COLO668 (cell line): ENCODE results near the gene RAET1E.
"Not testable (repeated sequence)": the region's sequence is repeated elsewhere in the genome, so short reads cannot be mapped to it uniquely, and the experiment has no call there.

Source experiments
- DNase-seq: peaks from one replicate; lab custom pipeline; 2025; ENCODE audit not compliant: unreplicated experiment; lab: John Stamatoyannopoulos, UW

The RAET1E gene

GRCh38 chr6:149897855-149898744 is at the start of gene RAET1E:
RAET1E (minus strand) TSS chr6:149898113; CDS start chr6:149890901, 7,212 bp downstream.
- DNase-seq, result no peak

GRCh38 chr6:149947533-149947932 is 49.6 kb upstream of the RAET1E start:
- not testable (repeated sequence) for DNase-seq

DNA sequence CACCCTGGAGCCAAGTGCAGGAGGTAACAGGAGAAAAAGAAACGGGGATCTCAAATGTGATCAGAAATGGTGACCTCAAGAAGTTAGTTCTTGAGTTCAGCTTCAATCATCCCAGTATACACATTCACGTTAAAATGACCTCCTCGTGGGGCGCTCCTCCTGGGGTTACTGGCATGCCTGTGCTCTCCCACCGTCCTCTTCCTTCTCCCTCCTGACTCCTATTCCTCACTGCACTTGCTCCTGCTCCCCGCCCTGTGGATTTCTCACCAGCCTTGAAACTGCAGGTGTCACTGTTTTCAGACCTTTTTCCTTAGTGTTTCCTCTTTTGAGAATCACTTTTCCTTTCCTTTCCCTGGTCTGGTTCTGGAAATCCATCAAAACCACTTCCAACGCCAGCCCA is 48.7 kb upstream of the RAET1E start:
- DNase-seq, result not testable (repeated sequence)

- DNase-seq, result not testable (repeated sequence)
Measured at GRCh38 chr6:149945276-149945675, 47.4 kb upstream of the RAET1E start.

- DNase-seq, result not testable (repeated sequence)
Measured at GRCh38 chr6:149943321-149943720, 45.4 kb upstream of the RAET1E start.

DNA sequence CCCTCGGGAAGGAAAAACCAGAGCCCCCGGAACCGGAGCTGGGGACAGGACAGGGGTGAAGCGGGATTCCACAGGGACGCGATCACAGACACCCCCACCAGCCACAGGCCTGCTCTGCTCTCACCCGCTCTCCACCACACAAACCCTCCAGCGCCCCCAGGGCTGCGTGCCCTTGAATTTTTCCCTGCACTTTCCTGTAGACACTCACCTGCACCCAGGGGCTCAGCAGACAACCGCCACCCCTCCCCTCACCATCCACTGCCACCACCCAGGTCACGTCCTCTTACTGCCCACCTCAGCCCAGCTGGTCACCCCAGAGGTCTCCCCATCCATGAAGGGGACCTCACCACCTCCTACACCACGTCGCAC is 44.5 kb upstream of the RAET1E start:
- no peak for DNase-seq

GRCh38 chr6:149941583-149942460 is 43.9 kb upstream of the RAET1E start, which contains the start of gene ULBP2:
ULBP2 (plus strand) TSS chr6:149942014; CDS start chr6:149942073, 59 bp downstream.
- DNase-seq, result peak; percentile 70

DNA sequence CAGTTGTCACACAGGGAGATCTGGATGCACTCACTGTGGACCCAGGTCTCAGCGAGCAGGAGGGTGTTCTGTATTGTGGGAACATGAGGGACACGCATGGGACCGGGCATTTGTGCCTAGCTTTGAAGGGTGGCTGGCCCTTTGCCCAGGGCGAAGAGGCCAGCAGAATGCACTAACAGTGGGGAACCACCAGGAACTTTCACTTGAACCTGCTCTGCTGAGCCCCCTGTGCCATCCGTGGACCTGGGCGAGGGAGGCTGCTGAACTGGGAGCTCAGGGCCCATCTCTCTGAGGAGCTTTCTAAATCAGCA is 42.7 kb upstream of the RAET1E start:
- no peak for DNase-seq

- no peak for DNase-seq
Measured at GRCh38 chr6:149939909-149940671, 42.2 kb upstream of the RAET1E start.

GRCh38 chr6:149939356-149939648 is 41.4 kb upstream of the RAET1E start:
- no peak for DNase-seq

DNA sequence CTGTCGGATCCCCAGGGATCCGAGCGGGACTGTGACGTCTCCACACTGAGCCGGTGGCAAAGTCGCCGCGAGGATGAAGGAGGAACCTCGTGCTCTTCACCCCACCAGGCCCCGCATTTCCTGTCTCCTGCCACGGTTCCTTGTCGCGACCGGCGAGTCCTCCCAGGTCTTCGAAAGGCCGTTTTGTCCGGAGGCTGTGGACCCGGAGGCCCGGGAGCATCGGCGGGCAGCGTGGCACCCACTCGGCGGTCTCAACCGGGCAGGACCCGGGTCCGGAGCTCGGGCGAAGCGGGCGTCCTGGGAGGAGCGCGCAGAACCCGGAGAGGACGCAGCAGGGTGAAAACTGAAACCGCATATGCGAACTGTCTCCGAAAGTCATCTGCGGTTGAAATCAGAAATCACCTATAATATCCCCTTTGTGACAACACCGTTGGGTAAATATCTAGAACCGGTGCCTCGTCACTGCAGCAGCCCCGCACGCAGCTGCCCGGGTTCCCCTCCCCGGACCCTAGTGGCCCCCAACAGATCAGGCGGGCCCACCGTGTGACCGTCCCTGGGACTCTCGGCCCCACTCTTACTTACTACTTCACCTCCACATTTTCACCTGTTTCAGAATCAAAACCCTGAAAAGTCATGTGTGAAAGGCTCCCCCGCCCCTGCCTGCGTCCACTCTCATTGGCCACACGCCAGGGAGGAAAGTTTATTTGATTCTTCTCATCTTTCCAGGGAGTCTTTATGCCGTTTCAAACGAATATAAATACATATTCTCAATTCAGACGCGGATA is 40.9 kb upstream of the RAET1E start:
- DNase-seq, result peak; percentile 16

DNA sequence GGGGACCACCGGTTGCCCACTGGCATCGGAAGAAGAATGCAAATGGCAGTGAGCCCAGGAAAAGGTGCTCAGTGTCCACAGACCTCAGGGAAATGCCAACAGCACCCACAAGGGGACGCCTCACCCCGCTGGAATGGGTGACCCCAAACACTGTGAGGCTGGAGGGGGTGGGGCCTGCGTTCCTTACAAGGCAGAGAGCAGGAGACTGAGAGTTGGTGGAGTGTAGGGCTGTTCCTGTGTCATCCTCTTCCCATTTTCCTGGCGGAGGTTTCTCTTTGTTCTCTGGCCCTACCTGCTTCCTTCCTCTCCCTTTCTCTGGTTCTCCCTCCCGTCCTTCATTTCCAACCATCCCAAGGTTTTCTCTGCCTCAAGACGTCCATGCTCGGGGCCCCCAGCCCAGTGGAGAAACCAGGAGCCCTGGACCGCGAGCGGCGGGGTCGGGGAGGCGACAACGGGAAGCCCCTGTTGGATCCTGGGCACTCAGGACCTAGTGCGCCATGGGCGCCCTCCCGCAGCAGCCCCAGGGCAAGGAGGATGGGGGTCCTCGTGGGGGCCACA is 40.2 kb upstream of the RAET1E start:
- not testable (repeated sequence) for DNase-seq

- no peak for DNase-seq
Measured at GRCh38 chr6:149936743-149937142, 38.8 kb upstream of the RAET1E start.

- no peak for DNase-seq
Measured at GRCh38 chr6:149935668-149936067, 37.8 kb upstream of the RAET1E start.

DNA sequence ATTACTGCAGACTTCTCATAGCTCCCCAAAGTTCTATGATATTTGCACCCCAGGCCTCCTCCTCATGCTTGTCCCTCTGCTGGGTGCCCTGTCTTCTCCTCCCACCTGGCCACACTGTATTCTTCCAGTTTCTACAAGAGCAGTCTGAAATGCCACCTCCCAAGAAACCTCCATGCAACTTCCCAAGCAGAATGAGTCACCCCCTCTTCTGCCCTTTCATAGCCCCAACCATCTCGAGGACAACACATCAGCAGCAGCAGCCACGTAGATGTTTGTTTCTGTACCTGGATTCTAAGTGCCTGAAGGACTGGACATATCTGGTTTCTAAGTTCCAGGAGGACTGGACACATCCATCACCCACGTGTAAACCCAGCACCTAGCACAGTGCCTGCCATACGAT is 37.3 kb upstream of the RAET1E start:
- DNase-seq, result no peak

GRCh38 chr6:149934249-149935156 is 36.6 kb upstream of the RAET1E start:
- DNase-seq, result peak; percentile 67

DNA sequence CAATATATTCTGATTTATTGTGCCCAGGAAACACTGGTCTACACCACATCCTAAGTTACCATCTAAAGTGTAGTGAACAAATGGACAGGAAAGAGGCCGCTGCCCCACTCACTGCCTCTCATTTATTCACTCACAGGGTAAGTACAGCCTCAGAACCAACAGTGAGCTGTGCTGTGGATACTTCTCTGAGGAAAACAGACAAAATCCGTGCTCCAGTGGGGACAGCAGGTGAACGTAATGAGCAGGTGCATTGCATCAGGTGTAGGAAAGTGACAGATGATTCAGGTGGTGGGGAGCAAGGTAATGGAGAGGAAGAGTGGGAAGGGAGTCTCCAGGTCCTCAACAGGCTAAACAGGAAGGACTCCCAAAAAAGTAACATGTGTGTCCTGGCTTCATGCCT is 35.5 kb upstream of the RAET1E start:
- no peak for DNase-seq

DNA sequence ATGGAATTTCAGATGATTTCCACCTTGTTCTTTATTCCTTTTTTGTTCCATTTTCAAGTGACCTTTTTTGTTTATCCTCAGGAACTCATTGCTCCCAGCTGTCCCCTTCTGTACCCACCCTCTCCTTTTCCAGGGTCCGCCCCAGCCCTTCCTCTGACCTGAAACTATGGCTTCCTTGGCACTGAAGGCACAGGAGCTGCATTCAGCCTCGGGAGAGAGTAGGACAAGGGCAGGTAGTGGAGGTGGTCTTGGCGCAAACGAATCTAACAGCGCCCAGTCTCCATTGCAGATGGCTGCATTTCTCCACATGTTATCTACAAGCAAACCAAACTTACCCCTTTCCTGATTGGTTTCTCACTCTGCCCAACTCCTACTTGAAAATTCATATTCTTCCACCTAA is 35.1 kb upstream of the RAET1E start:
- no peak for DNase-seq

- DNase-seq, result no peak
Measured at GRCh38 chr6:149931501-149931900, 33.6 kb upstream of the RAET1E start.
